HepG2 (cell line): ENCODE results near the gene GZF1. TPM values are rescaled to one million over a fixed set of nuclear protein-coding genes. Genes with fewer than 3 reads are reported as not detected.

Experiments
- ATAC-seq: fragments of 200-7000 bp; cut with Tn5 transposase; 3 replicates; pipeline ENCODE4 v1.9.1; 2020; ENCODE audit warnings: mild to moderate bottlenecking, moderate library complexity
- BruUV-seq: library from RNA; stranded (reverse); fragments of 400-500 nt; replicated peaks from 2 replicates; lab custom pipeline; 2021; lab: Mats Ljungman, UMichigan
- CTCF ChIA-PET: fragments of 300-600 bp; formaldehyde crosslinking; extraction: SDS; loops from one replicate; lab custom pipeline; 2021; ENCODE audit warnings: low total read pairs, inconsistent platforms, low intra/inter-chr PET ratio; lab: Yijun Ruan, JAX
- POLR2A ChIA-PET: fragments of 350-600 bp; sonication (Branson Sonifier 250); formaldehyde crosslinking; loops from one replicate; lab custom pipeline; 2020; ENCODE audit warnings: antibody characterized with exemption, inconsistent platforms; lab: Yijun Ruan, JAX
- DNase-seq: peaks from one replicate; pipeline ENCODE4 v3.0.0-alpha.2; 2015; ENCODE audit warnings: low spot score
- FAIRE-seq: peaks from 3 replicates; lab custom pipeline; 2011; peaks lifted over from hg19 to GRCh38; lab: Jason Lieb, UNC
- H2AFZ ChIP-seq: one replicate; pipeline ENCODE4 v1.6.1; 2011; ENCODE audit warnings: low read length, inconsistent platforms
- H3K27ac ChIP-seq: fragments of 300-600 bp; 3 replicates; pipeline ENCODE4 v1.8.0; 2011; ENCODE audit warnings: mixed run types, mild to moderate bottlenecking, mixed read lengths, low read length, inconsistent platforms; ENCODE audit not compliant: insufficient read depth; ENCODE audit errors: extremely low read length
- H3K27me3 ChIP-seq, 2 experiments: fragments of 200-600 bp in 1 of 2; 2 replicates in 1 of 2; 3 replicates in 1 of 2; pipeline versions ENCODE4 v1.6.0 to v1.8.0; 2011; ENCODE audit warnings: low read length in 2 of 2, mild to moderate bottlenecking in 2 of 2, moderate library complexity in 2 of 2, inconsistent platforms in 1 of 2; ENCODE audit not compliant: insufficient read depth in 2 of 2, control insufficient read depth in 1 of 2
- H3K36me3 ChIP-seq, 2 experiments: fragments of 200-600 bp in 1 of 2; replicated peaks in 1 of 2; 2 replicates in 1 of 2; 3 replicates in 1 of 2; pipeline versions ENCODE4 v1.5.1 to v1.8.0; 2011; ENCODE audit warnings: low read length in 2 of 2, inconsistent platforms in 1 of 2; ENCODE audit not compliant: insufficient read depth in 2 of 2, control insufficient read depth in 1 of 2
- H3K4me1 ChIP-seq: 2 replicates; pipeline ENCODE4 v1.5.1; 2012; ENCODE audit warnings: low read length, inconsistent platforms; ENCODE audit not compliant: insufficient read depth
- H3K4me2 ChIP-seq: 2 replicates; pipeline ENCODE4 v1.6.0; 2011; ENCODE audit warnings: low read depth, low read length, inconsistent platforms
- H3K4me3 ChIP-seq, 3 experiments: fragments of 200-600 bp in 1 of 3; sonication (generic), shearing (Covaris generic) in 1 of 3; replicated peaks in 1 of 3; 2 replicates each; pipeline ENCODE4 v1.5.1; 2011 to 2016; ENCODE audit warnings: low read length in 3 of 3, inconsistent platforms in 2 of 3, low read depth in 2 of 3, mild to moderate bottlenecking in 2 of 3, control low read depth in 1 of 3, mixed read lengths in 1 of 3; ENCODE audit not compliant: insufficient read depth in 1 of 3
- H3K79me2 ChIP-seq: one replicate; pipeline ENCODE4 v1.6.1; 2011; ENCODE audit warnings: low read length, inconsistent platforms; ENCODE audit not compliant: insufficient read depth
- H3K9ac ChIP-seq: 2 replicates; pipeline ENCODE4 v1.6.0; 2011; ENCODE audit warnings: mild to moderate bottlenecking, low read depth, low read length, inconsistent platforms; ENCODE audit not compliant: insufficient read depth
- H3K9me3 ChIP-seq: 2 replicates; pipeline ENCODE4 v1.5.1; 2012; ENCODE audit warnings: mild to moderate bottlenecking, low read length
- H4K20me1 ChIP-seq: 2 replicates; pipeline ENCODE4 v1.6.0; 2011; ENCODE audit warnings: inconsistent platforms, mild to moderate bottlenecking, low read length, moderate library complexity; ENCODE audit not compliant: insufficient read depth
- HMG20A ChIP-seq: IDR thresholded peaks from 2 replicates; pipeline ENCODE4 v1.6.1; 2016; ENCODE audit warnings: borderline replicate concordance
- SNAI1 ChIP-seq: sonication (generic); formaldehyde crosslinking; IDR thresholded peaks from 2 replicates; pipeline ENCODE4 v1.5.0; 2020; ENCODE audit warnings: mild to moderate bottlenecking, missing genetic modification reagents, borderline replicate concordance
- ZBTB26 ChIP-seq: IDR thresholded peaks from 2 replicates; pipeline ENCODE4 v1.6.1; 2016; ENCODE audit warnings: missing compliant biosample characterization, missing genetic modification reagents, borderline replicate concordance
- ZBTB7A ChIP-seq: sonication (generic); formaldehyde crosslinking; IDR thresholded peaks from 2 replicates; pipeline ENCODE4 v1.8.0; 2022; ENCODE audit warnings: mild to moderate bottlenecking, missing genetic modification reagents
- ZNF207 ChIP-seq: fragments of 450-650 bp; IDR thresholded peaks from 2 replicates; pipeline ENCODE4 v1.6.1; 2016; ENCODE audit warnings: antibody characterized with exemption, borderline replicate concordance
- ZNF318 ChIP-seq: sonication (generic); formaldehyde crosslinking; IDR thresholded peaks from 2 replicates; pipeline ENCODE4 v1.4.0; 2020; ENCODE audit warnings: mild to moderate bottlenecking, missing genetic modification reagents
- WGBS: methylation state at CpG from one replicate; pipeline ENCODE4 v1.1.6; 2017; ENCODE audit warnings: low lambda C conversion rate; 5-methylcytosine and 5-hydroxymethylcytosine counted together
- in situ Hi-C: cut with HindIII; loops from 2 replicates; pipeline ENCODE4 v1.10.0; 2017; ENCODE audit warnings: low pct_unique_long_range_greater_than_20kb; ENCODE audit not compliant: extremely low pct_ligation_motif_present
- intact Hi-C: fragments of 100-400 bp; cut with micrococcal nuclease; formaldehyde crosslinking; loops from one replicate; pipeline ENCODE4 v1.10.0; 2022; ENCODE audit not compliant: unreplicated experiment
- polyA plus RNA-seq, 8 experiments: library from polyadenylated mRNA; depleted of rRNA in 3 of 8; stranded (reverse) in 7 of 8; unstranded in 1 of 8; fragments of >200 nt; fragmentation: Illumina TruSeq in 4 of 8; extraction: Trizol in 4 of 8; gene quantifications; 2 replicates each; pipeline versions ENCODE4 v1.2.1 to v1.2.3, GENCODE V29; 2011 to 2016; ENCODE audit warnings: low read depth in 4 of 8, missing spikeins in 1 of 8, mixed read lengths in 1 of 8; ENCODE audit not compliant: insufficient read depth in 1 of 8
- total RNA-seq, 5 experiments: library from RNA; depleted of rRNA; stranded (reverse); fragments of >200 nt; fragmentation: Illumina TruSeq; extraction: Trizol; gene quantifications; 2 replicates each; pipeline ENCODE4 v1.2.3, GENCODE V29; 2016; ENCODE audit warnings: low read depth in 1 of 5

The GZF1 gene
- total and polyA plus RNA-seq, 2 of the 13 experiments (the other 11 are each of a cell fraction or from before 2014, with no cell fraction given) = 16.9 to 26.0 TPM

- no TSS peak for BruUV-seq
- Histone ChIP-seq H3K4me1 (peaks cover 69% of the 10 kb centered on the region), H3K9ac (no peak overlapping the region), H2AFZ (no peak overlapping the region), H3K4me3 (no peak overlapping the region), H3K27ac (no peak overlapping the region), H3K79me2 (peaks cover 100% of the 10 kb centered on the region), H3K27me3 (no peaks in the 10 kb centered on the region), H4K20me1 (peaks cover 48% of the 10 kb centered on the region), H3K9me3 (no peaks in the 10 kb centered on the region), H3K4me2 (no peak overlapping the region), H3K36me3 (peaks cover 0 to 4% of the 10 kb centered on the region in 2 experiments; a peak in 2 of 5 replicates)
- no peak for DNase-seq
- whole genome bisulfite sequencing = 96% methylated on average over 3 of the region's 3 CpGs
- in situ Hi-C loops = no loop called here
- no peak for TF ChIP-seq ZNF318 (CRISPR knock-in tag)
- no peak for TF ChIP-seq ZNF207
- no peak for TF ChIP-seq HMG20A
- TF ChIP-seq ZBTB26 (CRISPR knock-in tag) = no peak
- no peak for TF ChIP-seq SNAI1 (CRISPR knock-in tag)
- TF ChIP-seq ZBTB7A = no peak
- ATAC-seq = no peak
- no peak for FAIRE-seq
- intact Hi-C loops = no loop called here
- ChIA-PET POLR2A (interaction anchor here (1.2 to 1.7 kb wide), 2 partner anchors 10 to 61 kb away, joined by 3 to 8 read pairs; partner anchors contain the start of gene NAPB), CTCF (no interaction called here)
Observed at GRCh38 chr20:23410916-23411695, 49.1 kb downstream of the GZF1 start.
